ENCODE data around the gene DDX4.

Gene DDX4

DNA sequence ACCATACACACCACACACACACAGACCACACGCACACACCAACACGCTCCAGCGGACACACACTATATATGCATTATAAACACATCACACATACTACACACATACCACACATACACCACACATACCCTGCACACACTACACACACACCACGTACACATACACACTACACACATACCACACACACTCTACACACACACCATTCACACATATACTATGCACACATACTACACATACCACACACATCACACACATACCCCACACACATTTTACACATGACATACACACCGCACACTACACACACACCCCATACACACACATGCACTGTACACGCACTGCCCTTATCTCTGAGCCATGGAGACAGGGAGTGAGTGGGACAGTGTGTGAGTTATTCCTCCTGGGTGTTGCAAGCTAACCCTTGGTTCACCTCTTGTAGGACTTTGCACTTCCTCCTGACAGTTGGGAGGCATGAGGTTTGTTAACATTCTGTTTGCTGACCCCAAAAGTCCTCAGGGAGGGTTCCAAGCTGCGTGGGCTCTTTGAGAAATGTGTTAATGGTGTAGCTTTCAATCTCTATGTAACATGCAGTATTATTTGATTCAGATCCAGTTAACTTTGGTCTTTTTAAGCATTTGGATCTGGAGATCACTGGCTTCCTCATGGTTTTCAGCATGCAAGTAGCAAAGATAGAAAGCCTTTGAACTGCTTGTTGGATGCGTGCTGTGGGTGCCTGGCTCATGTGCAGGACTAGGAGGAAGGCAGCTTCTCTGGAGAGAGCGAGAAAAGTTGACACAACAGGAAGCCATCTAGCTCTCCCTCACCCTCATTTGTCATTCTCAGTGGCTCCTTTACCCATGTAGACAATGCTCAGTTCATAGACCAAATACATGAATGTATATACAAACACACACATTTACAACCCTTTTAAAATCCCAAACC is 127.0 kb downstream of the DDX4 start:
- no peak for DNase-seq (ENCODE audit: low read depth in 2 of 3, low spot score in 2 of 3)

- no peak for DNase-seq (ENCODE audit: low read depth in 2 of 3, low spot score in 2 of 3)
Observed at GRCh38 chr5:55865831-55866230, 128.0 kb downstream of the DDX4 start.

GRCh38 chr5:55866485-55866884 is 128.6 kb downstream of the DDX4 start:
- DNase-seq (ENCODE audit: low read depth in 2 of 3, low spot score in 2 of 3), result no peak
